Vagina (tissue), 2 donors: ENCODE measurements around the gene TTC33.

Experiments used
- CTCF ChIP-seq, 3 experiments: fragments of 450-650 bp in 2 of 3; fragments of 200-600 bp in 1 of 3; sonication (generic) in 1 of 3; IDR thresholded peaks; one replicate each; pipeline ENCODE4 v1.5.1; 2017 to 2019; ENCODE audit warnings: antibody characterized with exemption in 3 of 3, mild to moderate bottlenecking in 2 of 3, moderate library complexity in 2 of 3
- POLR2A ChIP-seq, 2 donors: fragments of 450-650 bp; IDR thresholded peaks; one replicate each; pipeline ENCODE4 v1.6.1; 2017; ENCODE audit warnings: antibody characterized with exemption in 2 of 2, mild to moderate bottlenecking in 2 of 2, moderate library complexity in 2 of 2
- POLR2AphosphoS5 ChIP-seq, 2 donors: sonication (generic); formaldehyde crosslinking; IDR thresholded peaks; one replicate each; pipeline ENCODE4 v1.9.0; 2017; ENCODE audit warnings: antibody characterized with exemption in 2 of 2, mild to moderate bottlenecking in 2 of 2, low read depth in 1 of 2; ENCODE audit not compliant: insufficient read depth in 1 of 2

DNA sequence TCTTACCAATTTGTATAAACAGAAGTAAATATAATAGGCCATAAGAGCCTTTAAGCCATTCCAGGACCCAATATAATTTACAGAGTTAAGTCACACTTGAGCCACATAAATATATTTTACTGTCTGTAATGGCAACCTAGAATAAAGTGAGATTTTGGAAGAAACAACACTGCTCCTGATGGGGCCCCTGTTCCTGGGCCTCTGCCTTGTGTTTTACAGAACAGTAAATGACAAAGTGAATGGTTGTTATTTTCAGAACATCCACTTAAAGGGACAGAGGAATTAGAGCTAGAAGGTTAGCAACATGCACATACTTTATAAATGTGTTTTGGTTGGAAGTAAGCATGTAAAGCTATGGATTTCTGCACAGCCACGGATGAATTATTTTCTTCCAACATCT is 72.5 kb downstream of the TTC33 start:
- TF ChIP-seq CTCF (IDR thresholded peaks at IDR 0.05) (no peak), POLR2A (IDR thresholded peaks at IDR 0.05) (no peak), POLR2AphosphoS5 (IDR thresholded peaks at IDR 0.05; ENCODE audit: insufficient read depth in 1 of 2, low read depth in 1 of 2) (no peak)
